ENCODE measurements around the gene CD52. TPM values are rescaled to one million over a fixed set of nuclear protein-coding genes. Genes with fewer than 3 reads are reported as not detected.

The CD52 gene
- total and polyA plus RNA-seq, 2 of the 4 experiments (the other 2 are of a cell fraction): 1.6 TPM; not detected in 1

GRCh38 chr1:26269198-26269550 lies 48.6 kb upstream of the CD52 start:
- Histone ChIP-seq H2BK5ac (ENCODE audit: low read depth, low read length, poor library complexity, severe bottlenecking) (no peak overlapping the region), H3K14ac (replicated peaks; ENCODE audit: low read depth, low read length) (no peak overlapping the region), H3K27ac (ENCODE audit: insufficient read depth, low read length) (no peak overlapping the region), H3K4ac (ENCODE audit: low read depth, low read length) (no peak overlapping the region), H4K5ac (ENCODE audit: low read depth, low read length) (no peak overlapping the region), H3K23ac (ENCODE audit: low read depth, low read length) (no peak overlapping the region), H2AK5ac (ENCODE audit: low read depth, low read length) (no peak overlapping the region), H4K91ac (ENCODE audit: insufficient read depth, low read depth, low read length) (no peak overlapping the region), H3K9me1 (ENCODE audit: insufficient read depth, low read length) (no peaks in the 10 kb centered on the region), H3K9ac (ENCODE audit: low read depth, low read length) (no peak overlapping the region), H2BK15ac (ENCODE audit: low read depth, low read length) (no peak overlapping the region), H2BK20ac (ENCODE audit: low read depth, low read length) (no peak overlapping the region), H3K27me3 (ENCODE audit: control insufficient read depth, insufficient read depth, low read length) (no peaks in the 10 kb centered on the region), H2AK9ac (replicated peaks; ENCODE audit: low read depth, low read length, poor library complexity) (no peak overlapping the region), H3K36me3 (ENCODE audit: control insufficient read depth, insufficient read depth, low read length) (peaks cover 7% of the 10 kb centered on the region; the same call in 1 of the 2 replicates), H4K20me1 (ENCODE audit: insufficient read depth, low read length) (no peaks in the 10 kb centered on the region), H3K18ac (ENCODE audit: low read depth, low read length) (no peak overlapping the region), H3K4me3 (ENCODE audit: insufficient read depth, low read depth, low read length) (no peak overlapping the region), H3K9me3 (ENCODE audit: control insufficient read depth, insufficient read depth, low read length) (peaks cover 5% of the 10 kb centered on the region), H3K56ac (ENCODE audit: extremely low read depth, insufficient read depth, low read length) (no peak overlapping the region), H3K79me1 (ENCODE audit: low read depth in 1 of 2, low read length in 2 of 2) (peaks cover 3 to 7% of the 10 kb centered on the region in 2 experiments; a peak in 1 of 4 replicates), H3K4me2 (ENCODE audit: low read depth, low read length) (no peak overlapping the region), H2AFZ (replicated peaks; ENCODE audit: low read length, poor library complexity) (no peak overlapping the region), H4K8ac (ENCODE audit: low read depth in 2 of 2, low read length in 2 of 2) (no peak overlapping the region), H2BK120ac (ENCODE audit: low read depth, low read length) (no peak overlapping the region), H3K4me1 (ENCODE audit: control insufficient read depth, insufficient read depth, low read length) (no peaks in the 10 kb centered on the region)
- TF ChIP-seq CEBPB (IDR thresholded peaks at IDR 0.05; ENCODE audit: low read depth, low read length): no peak
- no peak for TF ChIP-seq USF2 (IDR thresholded peaks at IDR 0.05; ENCODE audit: low read depth, low read length)
- no peak for TF ChIP-seq NFE2L2 (IDR thresholded peaks at IDR 0.05; ENCODE audit: low read depth, low read length)
- no peak for TF ChIP-seq CTCF (conservative IDR thresholded peaks at IDR 0.05; ENCODE audit: low read depth, low read length)
- dilution Hi-C loops (cut with HindIII; ENCODE audit: low sequenced_read_pairs, unreplicated experiment): no loop called here
- intact Hi-C loops (cut with micrococcal nuclease): no loop called here
- ChIA-PET POLR2A (ENCODE audit: unreplicated experiment) (no interaction called here), CTCF (no interaction called here)
- WGBS, 2 experiments (ENCODE audit: extremely low coverage in 2 of 2, insufficient read length in 1 of 2): no CpG with 5 or more reads among the region's 4 CpGs
- DNase-seq (no peak), ATAC-seq (ENCODE audit: low read depth) (no peak)
- in situ Hi-C loops (cut with MboI; ENCODE audit: low sequenced_read_pairs): no loop called here
- no TSS peak for BruUV-seq (replicated peaks)
